HFFc6 (cell line): ENCODE results near the gene RUNX3. TPM values are rescaled to one million over a fixed set of nuclear protein-coding genes. Genes with fewer than 3 reads are reported as not detected.

ENCODE experiments used
- DNase-seq: peaks from one replicate; pipeline ENCODE4 v3.0.0-alpha.2; 2018
- H3K27ac Mint-ChIP-seq: 2 replicates; pipeline ENCODE4 v1.8.0; 2020; ENCODE audit warnings: mild to moderate bottlenecking, mixed read lengths
- H3K27me3 Mint-ChIP-seq: 2 replicates; pipeline ENCODE4 v1.8.0; 2021; ENCODE audit warnings: mild to moderate bottlenecking, moderate library complexity, mixed read lengths; ENCODE audit not compliant: insufficient read depth
- H3K36me3 Mint-ChIP-seq: 2 replicates; pipeline ENCODE4 v1.8.0; 2021; ENCODE audit warnings: low read depth, mixed read lengths
- H3K4me1 Mint-ChIP-seq: 2 replicates; pipeline ENCODE4 v1.8.0; 2020; ENCODE audit warnings: low read depth, mixed read lengths
- H3K4me3 Mint-ChIP-seq: 2 replicates; pipeline ENCODE4 v1.8.0; 2020; ENCODE audit warnings: mild to moderate bottlenecking, moderate library complexity, mixed read lengths
- H3K9me3 Mint-ChIP-seq: 2 replicates; pipeline ENCODE4 v1.8.0; 2020; ENCODE audit warnings: mild to moderate bottlenecking, mixed read lengths
- CTCF ChIP-seq: fragments of 200-600 bp; sonication (generic); IDR thresholded peaks from 2 replicates; pipeline ENCODE4 v1.5.0; 2021; ENCODE audit warnings: antibody characterized with exemption, mild to moderate bottlenecking
- total RNA-seq, 6 experiments: library from RNA; stranded (reverse); fragmentation: NEBNext Ultra II Directional; extraction: Animal tissue kit (Norgen Biotek cat#: 25700); gene quantifications; 2 replicates in 1 of 6; 3 replicates in 5 of 6; pipeline ENCODE4 v1.2.3, GENCODE V29; 2021

The RUNX3 gene
- total RNA-seq, 6 experiments from 2014 or later, result not detected

- Mint-ChIP-seq H3K27ac (no peak overlapping the region), H3K4me3 (no peak overlapping the region), H3K4me1 (peaks cover 37% of the 10 kb centered on the region), H3K9me3 (no peaks in the 10 kb centered on the region), H3K27me3 (peaks cover 5% of the 10 kb centered on the region), H3K36me3 (peaks cover 2% of the 10 kb centered on the region; the same call in 1 of the 2 replicates)
- no peak for TF ChIP-seq CTCF
- DNase-seq, result no peak
These were observed 37.9 kb upstream of the RUNX3 start for GRCh38 chr1:24967962-24968361.

- no peak for TF ChIP-seq CTCF
- no peaks in the 10 kb centered on the region for H3K36me3 Mint-ChIP-seq
- peaks cover 33% of the 10 kb centered on the region for H3K4me1 Mint-ChIP-seq
- no peak for DNase-seq
- H3K9me3 Mint-ChIP-seq, result no peaks in the 10 kb centered on the region
- H3K4me3 Mint-ChIP-seq, result no peak overlapping the region
- H3K27ac Mint-ChIP-seq, result no peak overlapping the region
- peaks cover 5% of the 10 kb centered on the region for H3K27me3 Mint-ChIP-seq
These were observed 37.5 kb upstream of the RUNX3 start for GRCh38 chr1:24967555-24967954.

GRCh38 chr1:24966724-24967346 is 36.8 kb upstream of the RUNX3 start:
- Mint-ChIP-seq H3K36me3 (no peaks in the 10 kb centered on the region), H3K27me3 (peaks cover 5% of the 10 kb centered on the region), H3K4me1 (peaks cover 26% of the 10 kb centered on the region), H3K9me3 (no peaks in the 10 kb centered on the region), H3K4me3 (no peak overlapping the region), H3K27ac (0 out of 2 replicates have a peak overlapping the region, but pooled peaks have one; percentile 36)
- no peak for TF ChIP-seq CTCF
- DNase-seq, result peak; percentile 72

- TF ChIP-seq CTCF, result no peak
- no peak for DNase-seq
- Mint-ChIP-seq H3K27ac (0 out of 2 replicates have a peak overlapping the region, but pooled peaks have one; percentile 36), H3K36me3 (no peaks in the 10 kb centered on the region), H3K4me3 (no peak overlapping the region), H3K4me1 (peaks cover 20% of the 10 kb centered on the region), H3K27me3 (peaks cover 6% of the 10 kb centered on the region), H3K9me3 (no peaks in the 10 kb centered on the region)
These were observed 36.1 kb upstream of the RUNX3 start for GRCh38 chr1:24966121-24966723.

- peaks cover 5% of the 10 kb centered on the region for H3K27me3 Mint-ChIP-seq
These were observed 35.5 kb upstream of the RUNX3 start for GRCh38 chr1:24965571-24965930.

More at GRCh38 chr1:24965571-24965930, 35.5 kb upstream of the RUNX3 start:
- no peak overlapping the region for H3K4me3 Mint-ChIP-seq
- no peak for TF ChIP-seq CTCF
- peaks cover 13% of the 10 kb centered on the region for H3K4me1 Mint-ChIP-seq
- no peak overlapping the region for H3K27ac Mint-ChIP-seq
- H3K36me3 Mint-ChIP-seq, result no peaks in the 10 kb centered on the region
- H3K9me3 Mint-ChIP-seq, result no peaks in the 10 kb centered on the region
- DNase-seq, result no peak
